Chondrocyte (in vitro differentiated cells): ENCODE results near the gene CALHM5. TPM values are rescaled to one million over a fixed set of nuclear protein-coding genes. Genes with fewer than 3 reads are reported as not detected.

Experiments used
- DNase-seq: peaks from one replicate; pipeline ENCODE4 v3.0.0; 2021; ENCODE audit warnings: mixed read lengths, low spot score
- H3K27ac Mint-ChIP-seq: one replicate; pipeline ENCODE4 v1.8.0; 2021; ENCODE audit warnings: mild to moderate bottlenecking, moderate library complexity, mixed read lengths; ENCODE audit not compliant: unreplicated experiment
- H3K27me3 Mint-ChIP-seq: 2 replicates; pipeline ENCODE4 v1.8.0; 2021; ENCODE audit warnings: low read depth, mixed read lengths
- H3K36me3 Mint-ChIP-seq: 2 replicates; pipeline ENCODE4 v1.8.0; 2021; ENCODE audit warnings: low read depth, mixed read lengths
- H3K4me1 Mint-ChIP-seq: 2 replicates; pipeline ENCODE4 v1.8.0; 2021; ENCODE audit warnings: low read depth, mild to moderate bottlenecking, mixed read lengths
- H3K4me3 Mint-ChIP-seq: one replicate; pipeline ENCODE4 v1.8.0; 2021; ENCODE audit warnings: mild to moderate bottlenecking, moderate library complexity, mixed read lengths; ENCODE audit not compliant: unreplicated experiment
- H3K9me3 Mint-ChIP-seq: 2 replicates; pipeline ENCODE4 v1.8.0; 2021; ENCODE audit warnings: low read depth, mixed read lengths
- CTCF ChIP-seq: fragments of 200-600 bp; sonication (generic); IDR thresholded peaks from 2 replicates; pipeline ENCODE4 v1.5.0; 2021; ENCODE audit warnings: antibody characterized with exemption, mild to moderate bottlenecking, moderate library complexity
- total RNA-seq: library from RNA; stranded (reverse); gene quantifications from 3 replicates; pipeline ENCODE4 v1.2.1, GENCODE V29; 2021

Gene CALHM5
- total RNA-seq, 1 donor from 2014 or later: 10.8 TPM

GRCh38 chr6:116533233-116533957 lies 22.0 kb downstream of the CALHM5 start:
- Mint-ChIP-seq H3K4me1 (peaks cover 26% of the 10 kb centered on the region), H3K9me3 (no peaks in the 10 kb centered on the region), H3K4me3 (no peak overlapping the region), H3K27ac (no peak overlapping the region), H3K27me3 (no peaks in the 10 kb centered on the region), H3K36me3 (no peaks in the 10 kb centered on the region)
- DNase-seq: no peak
- no peak for TF ChIP-seq CTCF

GRCh38 chr6:116535109-116535508 lies 23.7 kb downstream of the CALHM5 start:
- H3K4me1 Mint-ChIP-seq: peaks cover 10% of the 10 kb centered on the region
- DNase-seq: no peak
- no peaks in the 10 kb centered on the region for H3K9me3 Mint-ChIP-seq
- H3K27ac Mint-ChIP-seq: no peak overlapping the region
- no peaks in the 10 kb centered on the region for H3K27me3 Mint-ChIP-seq
- no peak for TF ChIP-seq CTCF
- no peaks in the 10 kb centered on the region for H3K36me3 Mint-ChIP-seq
- no peak overlapping the region for H3K4me3 Mint-ChIP-seq

GRCh38 chr6:116536216-116536621 lies 24.8 kb downstream of the CALHM5 start:
- DNase-seq: no peak
- peaks cover 5% of the 10 kb centered on the region for H3K4me1 Mint-ChIP-seq

GRCh38 chr6:116542426-116542825 lies 31.0 kb downstream of the CALHM5 start:
- no peak for DNase-seq
- Mint-ChIP-seq H3K27ac (no peak overlapping the region), H3K36me3 (no peaks in the 10 kb centered on the region), H3K27me3 (peaks cover 8% of the 10 kb centered on the region), H3K9me3 (no peaks in the 10 kb centered on the region), H3K4me3 (no peak overlapping the region), H3K4me1 (no peaks in the 10 kb centered on the region)
- TF ChIP-seq CTCF: no peak

More at GRCh38 chr6:116536216-116536621, 24.8 kb downstream of the CALHM5 start:
- peak; percentile 95 for TF ChIP-seq CTCF
- Mint-ChIP-seq H3K27me3 (peaks cover 2% of the 10 kb centered on the region), H3K4me3 (no peak overlapping the region), H3K36me3 (no peaks in the 10 kb centered on the region), H3K27ac (no peak overlapping the region), H3K9me3 (no peaks in the 10 kb centered on the region)

GRCh38 chr6:116543149-116543548 lies 31.7 kb downstream of the CALHM5 start:
- no peak overlapping the region for H3K4me3 Mint-ChIP-seq
- no peak overlapping the region for H3K27ac Mint-ChIP-seq
- H3K9me3 Mint-ChIP-seq: no peaks in the 10 kb centered on the region
- no peaks in the 10 kb centered on the region for H3K36me3 Mint-ChIP-seq
- TF ChIP-seq CTCF: no peak
- no peaks in the 10 kb centered on the region for H3K4me1 Mint-ChIP-seq
- H3K27me3 Mint-ChIP-seq: peaks cover 8% of the 10 kb centered on the region
- DNase-seq: no peak
